ENCODE measurements around the gene NAIP. TPM values are rescaled to one million over a fixed set of nuclear protein-coding genes. Genes with fewer than 3 reads are reported as not detected.

NAIP gene
- total and polyA plus RNA-seq, 2 of the 8 experiments (the other 6 are each of a cell fraction or from before 2014, with no cell fraction given), result 2.1 to 4.4 TPM

- no peak for TF ChIP-seq POU5F1 (IDR thresholded peaks at IDR 0.05; ENCODE audit: low read depth, low read length)
Measured at GRCh38 chr5:71014176-71014575, 11.0 kb downstream of the NAIP start (continued).

Data from H1 (cell line).